ENCODE data around the gene TBCD.

Gene TBCD

DNA sequence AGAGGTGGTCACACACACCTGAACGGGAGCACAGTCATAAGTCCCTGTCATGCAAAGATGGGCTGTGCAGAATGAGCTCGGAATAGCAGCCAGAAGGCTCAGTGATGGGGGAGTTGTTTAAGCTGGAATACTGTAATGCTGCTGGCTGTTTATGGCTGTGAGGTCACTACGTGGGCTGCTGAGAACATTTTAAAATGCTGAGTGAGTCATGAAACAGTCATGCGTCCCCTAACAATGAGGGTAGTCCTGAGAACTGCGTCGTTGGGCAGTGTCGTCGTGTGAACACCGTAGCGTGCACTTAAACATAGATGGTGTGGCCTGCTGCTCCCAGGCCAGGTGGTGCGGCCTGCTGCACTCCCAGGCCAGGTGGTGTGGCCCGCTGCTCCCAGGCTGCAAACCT lies 39.7 kb downstream of the TBCD start:
- FAIRE-seq = no peak

GRCh38 chr17:82793974-82794630 lies 42.2 kb downstream of the TBCD start:
- FAIRE-seq = no peak

DNA sequence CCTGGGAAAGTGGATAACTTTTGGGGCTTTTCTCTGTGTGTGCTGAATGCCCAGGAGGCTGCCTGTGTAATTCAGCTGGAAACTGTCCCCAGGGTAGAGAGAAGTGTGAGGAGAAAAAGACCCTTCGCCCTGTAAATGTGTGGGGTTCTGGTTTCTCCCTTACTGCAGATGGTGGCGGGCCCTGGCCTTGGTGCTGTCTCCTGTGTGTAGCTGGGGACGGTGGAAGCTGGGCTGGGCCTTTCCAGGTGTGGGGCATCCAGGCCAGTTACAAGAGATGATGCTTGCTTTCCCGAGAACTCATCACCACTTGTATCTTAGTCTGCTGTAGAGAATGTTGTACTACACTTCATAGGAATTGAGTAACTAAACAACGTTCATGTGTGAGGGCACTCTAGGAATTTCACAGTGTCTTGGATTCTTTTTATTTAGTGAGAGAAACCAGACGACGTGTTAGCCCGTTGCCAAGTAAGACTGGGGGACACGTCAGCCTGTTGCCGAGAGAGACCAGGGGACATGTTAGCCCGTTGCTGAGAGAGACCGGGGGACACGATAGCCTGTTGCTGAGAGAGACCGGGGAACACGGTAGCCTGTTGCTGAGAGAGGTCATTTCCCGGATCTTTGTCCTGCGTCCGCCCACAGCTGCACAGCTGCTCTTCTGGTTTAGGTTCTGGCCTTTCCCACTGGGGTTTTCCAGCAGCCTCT lies 43.1 kb downstream of the TBCD start:
- FAIRE-seq = no peak

- no peak for FAIRE-seq
These were observed 43.8 kb downstream of the TBCD start for GRCh38 chr17:82795615-82796014.

GRCh38 chr17:82797061-82797460 lies 45.2 kb downstream of the TBCD start:
- no peak for FAIRE-seq

DNA sequence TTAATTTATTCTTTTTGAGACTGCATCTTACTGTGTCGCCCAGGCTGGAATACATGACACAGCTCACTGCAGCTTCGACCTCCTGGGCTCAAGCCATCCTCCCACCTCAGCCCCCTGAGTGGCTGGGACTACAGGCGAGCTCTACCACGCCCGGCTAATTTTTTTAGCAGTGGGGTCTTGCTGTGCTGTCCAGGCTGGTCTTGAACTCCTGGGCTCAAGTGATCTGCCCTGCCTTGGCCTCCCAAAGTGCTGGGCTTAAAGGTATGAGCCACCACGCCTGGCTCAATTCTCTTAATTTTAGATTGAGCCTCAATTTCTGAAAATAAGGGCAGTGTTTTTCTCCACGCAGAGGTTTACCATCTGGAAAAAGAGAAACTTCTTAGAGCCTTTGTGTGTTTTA lies 46.9 kb downstream of the TBCD start:
- no peak for FAIRE-seq

- FAIRE-seq = no peak
These were observed 47.7 kb downstream of the TBCD start for GRCh38 chr17:82799591-82799990.

- FAIRE-seq = no peak
These were observed 49.0 kb downstream of the TBCD start for GRCh38 chr17:82800885-82801284.

GRCh38 chr17:82801377-82801970 lies 49.6 kb downstream of the TBCD start:
- FAIRE-seq = no peak

GRCh38 chr17:82802075-82802780 lies 50.4 kb downstream of the TBCD start:
- no peak for FAIRE-seq

GRCh38 chr17:82803185-82803584 lies 51.3 kb downstream of the TBCD start:
- FAIRE-seq = no peak

- no peak for FAIRE-seq
These were observed 51.7 kb downstream of the TBCD start for GRCh38 chr17:82803606-82804005.

DNA sequence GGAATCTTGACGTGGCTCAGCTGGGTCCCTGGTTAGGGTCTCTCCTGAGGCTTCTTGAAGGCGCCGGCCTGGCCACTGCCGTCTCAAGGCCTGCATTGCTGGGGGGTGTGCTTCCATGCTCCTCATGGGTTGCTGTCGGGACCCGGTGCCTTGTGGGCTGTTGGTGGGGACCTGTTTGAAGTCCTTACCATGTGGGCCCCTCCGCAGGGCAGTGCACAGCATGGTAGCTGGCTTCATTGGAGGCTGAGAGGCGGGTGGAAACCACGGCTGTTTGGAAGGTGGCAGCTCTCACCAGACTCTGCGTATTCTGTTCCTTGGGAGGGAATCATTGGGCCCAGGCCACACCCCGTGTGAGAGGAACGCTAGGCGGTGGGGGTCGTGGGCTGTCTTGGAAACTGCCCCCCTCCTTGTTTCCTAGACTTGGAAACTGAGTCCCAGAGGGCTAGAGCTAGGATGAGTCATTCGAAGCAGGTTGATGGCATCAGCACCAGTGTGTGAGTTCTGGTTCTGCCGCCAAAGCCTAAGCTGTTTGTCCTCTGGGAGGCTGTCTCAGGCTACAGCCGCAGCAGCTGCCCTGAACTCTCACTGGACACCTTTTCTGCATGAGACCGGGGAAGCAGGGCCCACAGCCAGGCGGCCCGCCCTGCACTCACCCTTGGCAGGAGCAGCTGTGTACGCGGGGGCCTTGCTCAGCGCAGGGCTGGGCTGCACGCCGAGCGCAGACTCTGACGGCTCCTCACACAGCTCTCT lies 52.8 kb downstream of the TBCD start:
- no peak for FAIRE-seq

DNA sequence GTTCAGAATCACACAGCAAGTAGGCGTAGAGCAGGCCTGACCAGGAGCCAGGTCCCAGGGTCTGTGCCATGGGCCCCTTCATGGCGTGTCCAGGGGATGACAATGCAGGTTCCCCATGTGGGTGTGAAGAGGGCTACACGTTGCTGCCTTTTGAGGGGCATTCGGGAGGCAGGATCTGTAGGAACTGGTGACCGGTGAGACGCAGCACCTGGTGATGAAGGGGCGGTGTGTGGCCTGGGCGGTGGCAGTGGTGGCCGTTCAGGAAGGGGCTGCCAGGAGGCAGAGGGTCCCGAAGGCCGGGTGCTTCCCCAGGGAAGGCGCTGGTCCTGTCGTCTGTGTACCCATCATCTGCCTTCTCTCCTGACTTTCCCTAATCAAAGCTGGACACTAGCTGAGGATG lies 53.4 kb downstream of the TBCD start:
- FAIRE-seq = no peak

DNA sequence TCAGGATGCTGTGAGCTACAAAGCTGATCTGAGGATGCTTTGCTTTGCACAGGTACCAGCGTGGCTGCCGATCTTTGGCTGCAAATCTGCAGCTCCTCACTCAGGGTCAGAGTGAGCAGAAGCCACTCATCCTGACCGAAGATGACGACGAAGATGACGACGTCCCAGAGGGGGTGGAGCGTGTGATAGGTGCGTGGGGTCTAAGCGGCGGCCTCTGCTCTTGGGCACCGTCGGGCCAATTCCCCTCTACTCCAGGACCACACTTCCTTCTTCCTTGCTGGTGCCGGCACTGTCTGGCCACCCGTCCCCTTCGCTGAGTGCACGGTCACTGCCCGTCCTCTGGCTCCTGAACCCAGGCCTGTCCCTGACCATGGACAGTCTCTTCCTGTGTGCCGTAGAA lies 54.0 kb downstream of the TBCD start:
- no peak for FAIRE-seq

DNA sequence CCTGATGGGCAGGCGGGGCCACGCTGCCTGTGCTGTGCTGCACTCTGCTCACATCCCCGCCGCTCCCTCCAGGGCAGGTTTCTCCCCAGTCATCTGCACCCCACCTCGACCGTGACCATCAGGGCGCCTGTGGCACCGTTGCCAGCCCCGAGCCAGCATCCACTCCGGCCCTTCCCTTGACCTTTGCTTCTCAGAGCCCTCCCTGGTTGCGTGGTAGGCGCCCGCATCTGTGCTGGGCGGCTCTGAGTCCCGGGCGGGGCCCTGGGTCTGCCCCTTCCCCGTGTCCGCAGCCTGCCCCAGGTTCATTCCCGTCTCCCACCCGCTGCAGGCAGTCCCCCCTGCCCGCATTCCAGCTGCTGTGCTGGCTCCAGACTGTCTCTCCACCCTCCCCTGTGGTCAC lies 54.8 kb downstream of the TBCD start:
- FAIRE-seq = no peak

DNA sequence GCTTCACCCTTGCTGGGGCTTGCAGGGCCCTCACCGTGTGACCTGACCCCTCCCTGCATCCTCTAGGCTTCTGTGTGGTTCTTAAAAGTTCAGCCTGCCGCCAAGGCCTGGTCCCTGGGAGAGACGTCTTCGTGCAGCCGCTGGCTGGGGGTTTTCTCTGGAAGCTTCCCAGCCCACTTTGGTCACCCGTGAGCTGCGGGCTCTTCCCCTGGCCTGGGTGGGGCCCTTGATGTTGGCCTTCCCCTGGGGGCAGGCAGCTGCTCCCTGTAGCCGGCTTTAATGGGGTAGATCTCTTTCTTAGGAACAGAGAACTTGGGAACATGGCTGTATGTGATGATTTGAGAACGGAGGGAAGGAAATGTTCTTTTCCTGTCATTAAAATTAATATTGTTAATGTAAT lies 55.2 kb downstream of the TBCD start:
- FAIRE-seq = no peak

DNA sequence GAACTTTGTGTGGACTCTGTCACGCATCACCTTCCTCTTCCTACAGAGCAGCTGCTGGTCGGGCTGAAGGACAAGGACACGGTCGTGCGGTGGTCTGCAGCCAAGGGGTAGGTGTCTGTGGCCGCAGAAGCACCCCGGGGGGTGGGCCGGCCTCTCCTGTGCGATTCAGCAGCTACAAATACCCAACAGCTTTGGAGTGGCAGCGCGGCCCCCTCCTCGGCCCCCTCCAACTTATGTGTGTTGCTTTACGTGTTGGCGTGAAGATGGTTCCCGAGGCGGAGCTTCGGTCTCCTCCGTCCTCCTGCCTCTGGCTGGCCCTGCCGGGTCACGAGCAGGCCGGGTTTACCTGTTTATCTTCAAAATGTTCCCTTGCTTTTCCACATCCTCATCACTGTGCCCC lies 55.7 kb downstream of the TBCD start:
- no peak for FAIRE-seq

- no peak for FAIRE-seq
These were observed 56.1 kb downstream of the TBCD start for GRCh38 chr17:82808006-82808405.

DNA sequence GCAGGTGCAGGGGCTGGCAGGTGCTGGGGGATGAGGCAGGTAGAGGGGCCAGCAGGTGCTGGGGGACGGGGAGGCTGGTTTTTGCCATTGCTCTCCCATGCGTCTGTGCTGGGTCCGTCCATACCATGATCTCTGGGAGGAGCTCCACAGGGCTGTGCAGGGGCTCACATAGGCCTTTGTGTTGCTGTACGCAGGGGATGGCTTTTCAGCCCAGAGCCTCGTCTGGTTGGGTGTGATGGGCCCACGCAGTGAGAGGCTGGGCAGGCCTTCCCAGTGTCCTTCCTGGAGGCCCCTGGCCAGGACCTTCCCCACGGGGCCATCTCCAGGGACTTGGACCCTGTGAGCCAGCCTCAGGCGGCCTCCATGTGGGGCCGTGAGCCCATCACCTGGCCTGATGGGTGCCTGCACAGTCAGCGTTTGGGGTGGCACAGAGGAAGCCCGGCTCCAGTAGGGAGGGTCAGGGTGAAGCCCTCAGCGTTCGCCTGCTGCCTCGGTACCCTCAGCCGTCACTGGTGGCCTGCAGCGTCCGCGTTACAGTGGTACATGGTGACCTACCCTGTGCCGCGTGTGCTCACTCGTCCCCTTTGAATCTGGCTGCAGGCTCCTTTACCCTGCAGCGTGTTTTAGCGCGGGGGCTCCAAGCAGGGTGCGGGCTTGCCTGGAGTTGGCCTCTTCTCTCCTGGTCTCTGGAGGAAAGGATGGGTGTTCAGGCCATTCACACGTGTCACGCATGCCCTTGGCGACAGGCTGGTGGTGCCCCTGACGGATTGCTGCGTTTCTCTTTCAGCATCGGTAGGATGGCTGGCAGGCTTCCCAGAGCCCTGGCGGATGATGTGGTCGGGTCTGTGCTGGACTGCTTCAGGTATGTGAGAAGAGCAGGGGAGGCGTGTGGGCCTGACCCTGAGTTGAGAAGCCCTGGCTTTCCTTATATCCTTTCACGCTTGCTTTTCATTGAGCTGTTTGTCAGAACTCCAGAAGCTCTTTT lies 57.3 kb downstream of the TBCD start:
- FAIRE-seq = no peak

GRCh38 chr17:82810644-82811430 lies 59.0 kb downstream of the TBCD start:
- no peak for FAIRE-seq
